HG03342 (cell line): ENCODE data around the gene IL36RN.
"Not testable (repeated sequence)": the region's sequence is repeated elsewhere in the genome, so short reads cannot be mapped to it uniquely, and the experiment has no call there.

ENCODE experiments used
- ATAC-seq: cut with Tn5 transposase; IDR thresholded peaks from one replicate; pipeline ENCODE4 v1.9.1; 2021; ENCODE audit warnings: mild to moderate bottlenecking, moderate library complexity; ENCODE audit not compliant: unreplicated experiment

IL36RN gene

GRCh38 chr2:113072584-113072983 lies 13.6 kb downstream of the IL36RN start:
- ATAC-seq: no peak

- no peak for ATAC-seq
Measured at GRCh38 chr2:113073325-113073834, 14.4 kb downstream of the IL36RN start.

DNA sequence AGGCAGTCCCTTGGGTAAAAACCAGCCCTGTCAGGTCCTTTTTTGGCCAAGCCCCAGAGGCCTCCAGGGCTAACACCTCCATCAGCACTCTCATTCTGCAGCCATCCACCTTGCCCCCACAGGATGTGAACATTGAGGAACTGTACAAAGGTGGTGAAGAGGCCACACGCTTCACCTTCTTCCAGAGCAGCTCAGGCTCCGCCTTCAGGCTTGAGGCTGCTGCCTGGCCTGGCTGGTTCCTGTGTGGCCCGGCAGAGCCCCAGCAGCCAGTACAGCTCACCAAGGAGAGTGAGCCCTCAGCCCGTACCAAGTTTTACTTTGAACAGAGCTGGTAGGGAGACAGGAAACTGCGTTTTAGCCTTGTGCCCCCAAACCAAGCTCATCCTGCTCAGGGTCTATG lies 16.0 kb downstream of the IL36RN start:
- ATAC-seq: no peak

- no peak for ATAC-seq
Measured at GRCh38 chr2:113075600-113075999, 16.6 kb downstream of the IL36RN start.

DNA sequence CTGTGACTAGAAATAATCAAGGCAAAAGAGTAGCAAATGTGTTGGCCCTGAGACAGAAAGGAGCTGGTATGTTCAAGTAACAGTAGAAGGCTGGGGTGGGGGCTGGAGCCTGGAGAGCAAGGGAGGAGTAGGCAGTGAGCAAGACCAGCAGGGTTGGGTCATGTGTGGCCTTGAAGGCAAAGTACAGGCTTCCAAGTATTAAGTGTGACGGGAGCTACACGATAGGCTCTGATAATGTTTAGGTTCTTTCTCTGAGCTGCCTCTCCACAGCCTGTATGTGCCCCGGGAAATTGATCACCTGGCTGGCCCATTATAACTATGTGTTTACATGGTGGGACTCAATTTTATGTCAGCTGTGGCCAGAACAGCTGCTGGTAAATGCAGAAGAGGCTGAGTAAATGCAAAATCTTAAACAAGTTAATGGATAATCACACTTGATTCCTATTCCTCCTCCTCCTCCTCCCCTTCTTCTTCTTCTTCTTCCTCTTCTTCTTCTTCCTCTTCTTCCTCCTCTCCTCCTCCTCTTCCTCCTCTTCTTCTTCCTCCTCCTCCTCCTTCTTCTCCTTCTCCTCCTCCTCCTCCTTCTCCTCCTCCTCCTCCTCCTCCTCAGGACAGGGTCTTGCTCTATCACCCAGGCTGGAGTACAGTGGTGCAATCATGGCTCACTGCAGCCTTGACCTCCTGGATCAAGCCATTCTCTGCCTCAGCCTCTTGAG lies 18.1 kb downstream of the IL36RN start:
- ATAC-seq: no peak

GRCh38 chr2:113077921-113078320 lies 18.9 kb downstream of the IL36RN start:
- no peak for ATAC-seq

DNA sequence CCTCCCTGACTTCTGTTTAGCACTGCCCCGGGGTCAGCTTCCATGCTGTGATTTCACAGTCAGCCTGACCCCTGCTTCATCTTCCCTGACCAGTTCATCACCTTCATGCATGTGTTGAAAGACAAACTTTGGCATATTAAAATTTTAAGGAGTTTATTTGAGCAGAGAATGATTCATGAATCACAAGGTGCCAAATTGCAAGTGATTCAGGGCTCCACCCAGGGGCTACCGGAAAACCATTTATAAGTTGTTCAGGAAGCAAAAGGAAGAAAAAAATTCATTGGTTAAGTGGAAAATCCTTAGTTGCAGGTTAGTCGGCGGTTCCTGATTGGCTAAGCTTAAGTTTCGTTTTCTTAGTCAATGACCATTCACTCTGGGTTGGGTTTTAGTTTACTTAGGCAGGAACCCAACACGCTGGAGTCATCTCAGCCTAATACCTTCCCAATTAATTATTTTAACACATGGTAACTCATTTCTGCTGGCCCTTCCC lies 19.4 kb downstream of the IL36RN start:
- no peak for ATAC-seq

- no peak for ATAC-seq
Measured at GRCh38 chr2:113079131-113079530, 20.1 kb downstream of the IL36RN start.

DNA sequence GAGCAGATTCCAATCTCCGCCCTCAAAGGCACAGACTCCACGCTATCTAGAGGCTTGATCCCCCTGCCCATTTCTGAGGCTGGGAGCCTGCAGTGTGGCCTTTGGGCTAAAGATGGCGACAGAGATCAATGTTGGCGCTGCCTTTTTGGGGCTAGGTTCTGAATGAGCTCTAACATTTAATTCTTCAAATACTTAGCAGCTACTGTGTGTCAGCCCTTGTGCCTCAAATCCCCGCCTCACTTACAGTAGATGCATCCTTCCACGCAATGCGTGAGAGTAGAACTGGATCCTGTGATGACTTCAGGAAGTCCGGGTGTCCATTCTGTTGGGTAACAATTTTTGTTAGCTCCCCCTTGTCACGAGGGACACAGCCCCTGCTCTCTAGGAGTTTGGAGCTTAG lies 21.1 kb downstream of the IL36RN start:
- no peak for ATAC-seq

DNA sequence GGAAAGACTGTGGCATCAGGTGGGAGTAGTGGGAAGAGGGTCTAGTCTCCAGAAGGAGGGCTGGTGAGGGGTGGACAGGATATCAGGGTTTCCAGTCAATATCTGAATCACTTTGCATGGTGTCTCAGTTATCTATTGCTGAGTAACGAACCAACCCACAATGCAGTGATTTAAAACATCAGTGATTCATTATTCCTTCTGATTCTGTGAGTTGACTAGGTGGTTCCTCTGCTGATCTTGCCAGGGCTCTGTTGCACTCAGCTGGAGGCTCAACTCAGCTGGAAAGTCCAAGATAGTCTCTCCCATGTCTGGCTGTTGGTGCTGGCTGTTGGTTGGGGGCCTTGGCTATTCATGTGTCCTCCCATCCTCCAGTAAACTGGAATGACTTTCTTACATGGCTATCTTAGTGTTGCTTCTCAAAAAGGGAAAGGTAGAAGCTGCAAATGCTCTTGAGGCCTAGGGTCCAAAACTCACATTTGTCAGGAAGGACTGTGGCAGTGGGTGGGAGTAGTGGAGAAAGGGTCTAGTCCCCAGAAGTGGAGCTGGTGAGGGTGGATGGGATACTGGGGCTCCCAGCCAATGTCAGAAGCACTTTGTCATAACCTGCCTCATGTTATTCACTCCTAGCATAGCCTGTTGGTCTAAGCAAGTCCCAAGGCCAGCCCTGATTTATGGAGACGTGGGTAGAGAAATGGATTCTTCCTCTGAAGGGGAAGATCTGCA lies 22.7 kb downstream of the IL36RN start:
- no peak for ATAC-seq

DNA sequence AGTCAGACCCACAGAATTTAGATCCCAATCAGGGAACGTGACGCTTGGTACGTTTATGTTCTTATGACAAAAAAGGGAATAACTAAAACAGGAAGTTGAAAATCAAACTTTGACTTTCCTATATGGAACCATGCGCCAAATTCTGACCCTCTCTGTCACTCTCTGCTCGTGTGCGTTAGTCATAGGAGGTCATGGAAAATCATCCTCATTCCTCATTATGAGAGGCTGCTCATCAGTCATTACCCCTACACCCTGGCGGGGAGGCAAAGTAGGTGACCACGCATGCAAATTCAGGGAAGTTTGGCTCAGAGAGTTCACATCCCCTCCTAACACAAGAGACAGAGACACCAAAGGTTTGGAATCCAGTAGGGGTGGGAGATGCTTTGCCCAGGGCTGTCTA lies 24.3 kb downstream of the IL36RN start:
- ATAC-seq: no peak

GRCh38 chr2:113084249-113085000 lies 25.4 kb downstream of the IL36RN start:
- ATAC-seq: no peak

DNA sequence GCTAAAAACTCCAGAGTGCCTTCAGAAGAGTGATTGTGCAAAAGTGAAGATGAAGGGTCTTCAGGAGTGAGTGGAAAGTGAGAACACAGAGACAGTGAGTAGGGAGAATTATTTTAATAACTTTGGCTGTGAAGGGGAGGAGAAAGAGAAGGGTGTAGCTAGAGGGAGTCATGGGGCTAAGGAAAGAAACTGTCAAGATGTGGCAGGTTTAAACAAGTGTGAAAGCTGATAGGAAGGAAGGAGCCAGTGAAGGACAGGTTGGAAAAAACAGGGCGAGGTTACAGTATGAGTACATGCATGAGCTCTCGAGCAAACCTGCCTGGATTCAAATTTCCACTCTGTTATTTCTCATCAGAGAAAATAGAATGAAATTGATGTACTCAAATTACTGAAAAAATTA lies 26.5 kb downstream of the IL36RN start:
- ATAC-seq: no peak

GRCh38 chr2:113088213-113088992 lies 29.4 kb downstream of the IL36RN start:
- ATAC-seq: no peak

DNA sequence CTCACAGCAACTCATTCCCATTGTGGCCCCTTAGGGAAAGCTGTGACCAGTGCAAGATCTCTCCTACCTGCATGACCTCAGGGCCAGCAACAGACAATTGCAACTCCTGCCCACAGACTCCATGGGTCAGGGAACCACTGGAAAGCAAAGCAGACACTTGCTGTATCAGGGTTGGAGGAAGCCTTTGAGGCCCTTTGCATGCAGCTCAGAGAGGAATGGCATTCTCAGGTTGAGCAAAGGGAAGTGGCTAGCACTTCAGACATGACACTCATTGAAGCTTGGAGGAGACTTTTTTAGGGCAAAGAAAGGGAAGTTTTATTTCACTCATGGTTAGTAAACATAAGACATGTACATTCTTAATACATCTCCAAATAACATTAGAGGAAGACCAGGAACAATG lies 30.9 kb downstream of the IL36RN start:
- no peak for ATAC-seq

DNA sequence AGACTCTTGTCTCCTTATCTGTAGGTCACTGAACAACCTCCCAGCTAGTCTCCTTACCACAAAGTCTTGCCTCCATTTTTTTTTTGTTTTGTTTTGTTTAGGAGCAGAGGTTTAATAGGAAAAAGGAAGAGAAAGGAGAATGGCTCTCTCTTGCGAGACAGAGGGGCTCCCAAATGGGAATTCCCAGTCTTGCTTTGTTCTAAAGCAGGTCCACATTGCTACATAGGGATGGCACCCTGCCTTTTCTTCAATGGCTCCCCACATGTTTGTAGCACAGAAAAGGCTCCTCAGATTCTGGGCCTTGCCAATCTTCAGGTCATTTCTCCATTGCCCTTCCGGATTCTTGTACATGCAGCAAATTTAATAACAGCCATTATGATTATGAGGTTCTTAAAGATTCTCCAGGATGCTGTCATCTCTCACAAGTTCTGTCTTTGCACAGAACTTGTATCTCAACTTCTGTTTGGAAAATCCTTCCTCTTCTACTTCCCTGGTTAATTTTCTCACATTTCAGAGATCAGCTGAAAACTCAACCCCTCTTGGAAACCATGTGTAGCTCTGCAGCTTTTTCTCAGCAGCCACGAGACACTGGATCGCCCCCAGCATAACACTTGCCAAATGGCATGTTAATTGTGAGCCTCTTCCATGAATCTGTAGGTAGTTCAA lies 32.4 kb downstream of the IL36RN start:
- no peak for ATAC-seq

DNA sequence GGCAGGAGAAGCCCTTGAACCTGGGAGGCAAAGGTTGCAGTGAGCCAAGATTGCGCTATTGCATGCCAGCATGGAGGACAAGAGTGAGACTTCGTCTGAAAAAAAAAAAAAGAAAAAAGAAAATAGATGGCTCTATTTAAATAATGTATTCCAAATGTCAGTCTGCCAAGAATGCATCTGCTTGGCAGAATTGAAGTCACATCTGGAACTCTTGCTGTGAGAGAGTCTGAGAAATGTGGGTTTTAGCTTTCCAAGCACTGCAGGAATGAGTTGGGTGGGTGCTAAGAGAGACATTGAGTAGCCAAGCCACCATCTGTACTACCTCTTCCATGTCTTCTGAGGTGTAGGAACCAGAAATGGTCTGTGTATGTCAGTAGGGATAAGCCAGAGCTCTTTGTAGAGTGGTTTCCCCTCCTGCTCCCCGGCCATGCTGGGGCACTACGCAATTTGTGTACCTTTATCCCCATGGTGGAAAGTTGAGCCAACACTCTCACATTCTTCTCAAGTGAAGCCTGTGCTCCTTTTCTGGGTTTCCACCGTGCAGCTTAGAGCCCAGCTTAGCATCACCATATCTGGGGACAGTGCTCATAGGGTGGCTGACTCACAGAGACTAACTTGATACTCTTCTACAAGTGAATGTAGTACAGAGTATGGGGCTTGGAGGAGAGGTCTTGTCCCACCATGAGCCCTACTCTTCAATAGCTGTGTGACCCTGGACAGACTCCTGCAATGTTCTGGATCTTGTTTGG lies 34.0 kb downstream of the IL36RN start:
- ATAC-seq: no peak

- ATAC-seq: no peak
Measured at GRCh38 chr2:113093613-113093977, 34.6 kb downstream of the IL36RN start.

- ATAC-seq: not testable (repeated sequence)
Measured at GRCh38 chr2:113096306-113096705, 37.3 kb downstream of the IL36RN start.
